OCI-LY1 (cell line): Measurements from ENCODE around the gene ZFYVE19.

Source experiments
- EZH2 ChIP-seq: fragments of 200-600 bp; sonication (generic), shearing (Covaris generic); IDR thresholded peaks from 2 replicates; pipeline ENCODE4 v1.8.0; 2017; ENCODE audit warnings: borderline replicate concordance, mixed run types, mild to moderate bottlenecking, antibody characterized with exemption, low read length, moderate library complexity, mixed read lengths
- TF ChIP-seq, protein P1 (sequence below): fragments of 200-600 bp; sonication (generic), shearing (Covaris generic); IDR thresholded peaks from 2 replicates; pipeline ENCODE4 v1.5.1; 2017; ENCODE audit warnings: mild to moderate bottlenecking, antibody characterized with exemption, low read length, moderate library complexity, mixed read lengths

DNA sequence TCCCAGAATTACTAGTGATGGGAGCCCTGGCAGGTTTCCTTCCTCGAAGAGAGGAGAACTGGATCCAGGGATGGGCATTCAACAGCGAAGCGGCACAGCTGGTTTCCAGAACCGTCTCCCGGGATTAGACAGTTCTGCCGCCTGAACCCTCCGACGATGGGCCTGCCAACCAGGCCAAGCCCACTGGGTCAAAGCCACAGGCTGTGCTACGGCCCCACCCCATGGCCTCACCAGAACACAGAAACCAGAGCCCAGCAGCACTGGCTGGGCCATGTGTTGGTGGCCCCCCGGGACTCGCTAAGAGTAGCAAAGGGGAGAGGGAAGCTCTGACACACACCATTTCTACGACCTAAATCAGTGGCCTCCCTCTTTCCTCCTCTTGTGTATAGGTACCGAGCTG, 34.9 kb upstream of the ZFYVE19 start:
- no peak for TF ChIP-seq EZH2
- TF ChIP-seq, protein P1, sequence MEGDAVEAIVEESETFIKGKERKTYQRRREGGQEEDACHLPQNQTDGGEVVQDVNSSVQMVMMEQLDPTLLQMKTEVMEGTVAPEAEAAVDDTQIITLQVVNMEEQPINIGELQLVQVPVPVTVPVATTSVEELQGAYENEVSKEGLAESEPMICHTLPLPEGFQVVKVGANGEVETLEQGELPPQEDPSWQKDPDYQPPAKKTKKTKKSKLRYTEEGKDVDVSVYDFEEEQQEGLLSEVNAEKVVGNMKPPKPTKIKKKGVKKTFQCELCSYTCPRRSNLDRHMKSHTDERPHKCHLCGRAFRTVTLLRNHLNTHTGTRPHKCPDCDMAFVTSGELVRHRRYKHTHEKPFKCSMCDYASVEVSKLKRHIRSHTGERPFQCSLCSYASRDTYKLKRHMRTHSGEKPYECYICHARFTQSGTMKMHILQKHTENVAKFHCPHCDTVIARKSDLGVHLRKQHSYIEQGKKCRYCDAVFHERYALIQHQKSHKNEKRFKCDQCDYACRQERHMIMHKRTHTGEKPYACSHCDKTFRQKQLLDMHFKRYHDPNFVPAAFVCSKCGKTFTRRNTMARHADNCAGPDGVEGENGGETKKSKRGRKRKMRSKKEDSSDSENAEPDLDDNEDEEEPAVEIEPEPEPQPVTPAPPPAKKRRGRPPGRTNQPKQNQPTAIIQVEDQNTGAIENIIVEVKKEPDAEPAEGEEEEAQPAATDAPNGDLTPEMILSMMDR = no peak
